ENCODE results near the gene PROX1. TPM values are rescaled to one million over a fixed set of nuclear protein-coding genes. Genes with fewer than 3 reads are reported as not detected.

The PROX1 gene
- total RNA-seq, 1 donor from 2014 or later = 0.32 TPM

GRCh38 chr1:213980906-213981305 is 6.9 kb upstream of the PROX1 start:
- H3K36me3 ChIP-seq = no peaks in the 10 kb centered on the region
- H3K4me1 ChIP-seq = peaks cover 8 to 12% of the 10 kb centered on the region in 2 donors
- intact Hi-C loops (cut with DNase I) = loop anchor here (10.0 kb wide), 1 partner anchor 526 kb away; no protein-coding TSS in a partner anchor
- no peak for DNase-seq (ENCODE audit: low spot score in 2 of 2)
- no peak overlapping the region for H3K27ac ChIP-seq
- no peaks in the 10 kb centered on the region for H3K9me3 ChIP-seq
- no peak for TF ChIP-seq CTCF (IDR thresholded peaks at IDR 0.05)
- peaks cover 41% of the 10 kb centered on the region for H3K27me3 ChIP-seq
- H3K4me3 ChIP-seq = no peak overlapping the region

- intact Hi-C loops (cut with DNase I) = loop anchor here (10.0 kb wide), 1 partner anchor 527 kb away; no protein-coding TSS in a partner anchor
- Histone ChIP-seq H3K27ac (no peak overlapping the region), H3K9me3 (no peaks in the 10 kb centered on the region), H3K27me3 (peaks cover 45% of the 10 kb centered on the region), H3K36me3 (no peaks in the 10 kb centered on the region), H3K4me3 (peak overlapping the region; percentile 48 to 49), H3K4me1 (peaks cover 12 to 13% of the 10 kb centered on the region in 2 donors)
- no peak for TF ChIP-seq CTCF (IDR thresholded peaks at IDR 0.05)
- no peak for DNase-seq (ENCODE audit: low spot score in 2 of 2)
Observed at GRCh38 chr1:213982289-213982671, 5.5 kb upstream of the PROX1 start.

GRCh38 chr1:213982672-213983492 is 4.9 kb upstream of the PROX1 start:
- H3K9me3 ChIP-seq = no peaks in the 10 kb centered on the region
- no peaks in the 10 kb centered on the region for H3K36me3 ChIP-seq
- no peak for DNase-seq (ENCODE audit: low spot score in 2 of 2)
- intact Hi-C loops (cut with DNase I) = loop anchor here (10.0 kb wide), 1 partner anchor 528 kb away; no protein-coding TSS in a partner anchor
- no peak overlapping the region for H3K27ac ChIP-seq
- H3K4me3 ChIP-seq = peak overlapping the region; percentile 48 to 49
- peaks cover 12 to 15% of the 10 kb centered on the region in 2 donors for H3K4me1 ChIP-seq
- TF ChIP-seq CTCF (IDR thresholded peaks at IDR 0.05) = no peak
- peaks cover 45% of the 10 kb centered on the region for H3K27me3 ChIP-seq

- no peak for TF ChIP-seq CTCF (IDR thresholded peaks at IDR 0.05)
- no peaks in the 10 kb centered on the region for H3K36me3 ChIP-seq
- intact Hi-C loops (cut with DNase I) = loop anchor here (10.0 kb wide), 1 partner anchor 529 kb away; no protein-coding TSS in a partner anchor
- H3K27me3 ChIP-seq = peaks cover 45% of the 10 kb centered on the region
- peaks cover 12 to 15% of the 10 kb centered on the region in 2 donors for H3K4me1 ChIP-seq
- no peak overlapping the region for H3K27ac ChIP-seq
- peak overlapping the region; percentile 48 to 49 for H3K4me3 ChIP-seq
- H3K9me3 ChIP-seq = no peaks in the 10 kb centered on the region
- no peak for DNase-seq (ENCODE audit: low spot score in 2 of 2)
Observed at GRCh38 chr1:213983493-213984386, 4.0 kb upstream of the PROX1 start.

- no peak overlapping the region for H3K27ac ChIP-seq
Observed at GRCh38 chr1:213984387-213985208, 3.2 kb upstream of the PROX1 start.

More at GRCh38 chr1:213984387-213985208, 3.2 kb upstream of the PROX1 start:
- peaks cover 41% of the 10 kb centered on the region for H3K27me3 ChIP-seq
- peak overlapping the region in 1 of 2 donors; percentile 46 for H3K4me3 ChIP-seq
- no peaks in the 10 kb centered on the region for H3K9me3 ChIP-seq
- no peak for TF ChIP-seq CTCF (IDR thresholded peaks at IDR 0.05)
- peaks cover 12 to 20% of the 10 kb centered on the region in 2 donors for H3K4me1 ChIP-seq
- H3K36me3 ChIP-seq = no peaks in the 10 kb centered on the region
- DNase-seq (ENCODE audit: low spot score in 2 of 2) = no peak
- intact Hi-C loops (cut with DNase I) = loop anchor here (10.0 kb wide), 1 partner anchor 530 kb away; no protein-coding TSS in a partner anchor

All from ascending aorta (tissue), 2 donors.